Breast epithelium (tissue), 4 donors: ENCODE results near the gene ZSCAN1. TPM values are rescaled to one million over a fixed set of nuclear protein-coding genes. Genes with fewer than 3 reads are reported as not detected.

Experiments used
- DNase-seq, 2 donors: peaks; one replicate each; pipeline ENCODE4 v3.0.0-alpha.2; 2019; ENCODE audit warnings: low spot score in 2 of 2
- H3K27ac ChIP-seq, 2 donors: fragments of 200-600 bp; sonication (generic) in 1 of 2; one replicate each; pipeline ENCODE4 v1.5.1; 2016 to 2019; ENCODE audit warnings: mild to moderate bottlenecking in 1 of 2
- H3K27me3 ChIP-seq, 2 donors: fragments of 200-600 bp; sonication (generic) in 1 of 2; one replicate each; pipeline versions ENCODE4 v1.5.1 to v1.6.0; 2017 to 2019; ENCODE audit warnings: control low read depth in 1 of 2, mild to moderate bottlenecking in 1 of 2
- H3K36me3 ChIP-seq: fragments of 200-600 bp; one replicate; pipeline ENCODE4 v1.5.1; 2019
- H3K4me1 ChIP-seq, 2 donors: fragments of 200-600 bp; sonication (generic); one replicate each; pipeline ENCODE4 v1.5.1; 2016 to 2019; ENCODE audit warnings: control low read depth in 1 of 2
- H3K4me3 ChIP-seq, 3 donors: fragments of 200-600 bp; sonication (generic); 1 replicate in 2 of 3; 2 replicates in 1 of 3; pipeline ENCODE4 v1.5.1; 2016 to 2019; ENCODE audit warnings: mild to moderate bottlenecking in 3 of 3, moderate library complexity in 2 of 3
- H3K9me3 ChIP-seq, 2 donors: fragments of 200-600 bp; sonication (generic) in 1 of 2; one replicate each; pipeline ENCODE4 v1.5.1; 2016 to 2019; ENCODE audit warnings: control low read depth in 1 of 2
- POLR2A ChIP-seq: fragments of 450-650 bp; IDR thresholded peaks from one replicate; pipeline ENCODE4 v1.6.1; 2016; ENCODE audit warnings: antibody characterized with exemption, mild to moderate bottlenecking, moderate library complexity
- POLR2AphosphoS5 ChIP-seq, 3 donors: sonication (generic); formaldehyde crosslinking; IDR thresholded peaks; one replicate each; pipeline ENCODE4 v1.6.1; 2017; ENCODE audit warnings: antibody characterized with exemption in 3 of 3
- intact Hi-C: fragments of 100-400 bp; cut with DNase I; formaldehyde crosslinking; loops from one replicate; pipeline ENCODE4 v1.15.1; 2023; ENCODE audit warnings: low total_unique reads
- total RNA-seq, 3 donors: library from RNA; depleted of rRNA; stranded (reverse); fragments of >200 nt; gene quantifications; one replicate each; pipeline ENCODE4 v1.1.0, GENCODE V29; 2016
- TF ChIP-seq, protein P1 (sequence below), 3 donors: fragments of 450-650 bp; IDR thresholded peaks; one replicate each; pipeline ENCODE4 v1.5.1; 2016 to 2017; ENCODE audit warnings: antibody characterized with exemption in 3 of 3, mild to moderate bottlenecking in 3 of 3, moderate library complexity in 3 of 3

The ZSCAN1 gene
- total RNA-seq, 3 donors from 2014 or later, result 1.3 TPM; not detected in 2

DNA sequence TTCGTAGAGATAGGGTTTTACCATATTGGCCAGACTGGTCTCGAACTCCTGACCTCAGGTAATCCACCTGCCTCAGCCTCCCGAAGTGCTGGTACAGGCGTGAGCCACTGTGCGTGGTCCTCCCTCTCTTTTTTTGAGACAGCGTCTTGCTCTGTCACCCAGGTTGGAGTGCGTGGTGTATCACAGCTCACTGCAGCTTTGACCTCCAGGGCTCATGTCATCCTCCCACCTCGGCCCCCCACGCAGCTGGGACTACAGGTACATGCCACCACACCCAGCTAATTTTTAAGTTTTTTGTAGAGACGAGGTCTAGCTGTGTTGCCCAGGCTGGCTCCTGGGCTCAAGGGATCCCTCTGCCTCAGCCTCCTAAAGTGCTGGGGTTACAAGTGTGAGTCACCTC, 46.0 kb downstream of the ZSCAN1 start:
- Histone ChIP-seq H3K27ac (no peak overlapping the region), H3K4me1 (no peaks in the 10 kb centered on the region), H3K9me3 (peaks cover 80 to 93% of the 10 kb centered on the region in 2 donors), H3K36me3 (peaks cover 4% of the 10 kb centered on the region), H3K27me3 (no peaks in the 10 kb centered on the region), H3K4me3 (no peak overlapping the region)
- TF ChIP-seq, protein P1, sequence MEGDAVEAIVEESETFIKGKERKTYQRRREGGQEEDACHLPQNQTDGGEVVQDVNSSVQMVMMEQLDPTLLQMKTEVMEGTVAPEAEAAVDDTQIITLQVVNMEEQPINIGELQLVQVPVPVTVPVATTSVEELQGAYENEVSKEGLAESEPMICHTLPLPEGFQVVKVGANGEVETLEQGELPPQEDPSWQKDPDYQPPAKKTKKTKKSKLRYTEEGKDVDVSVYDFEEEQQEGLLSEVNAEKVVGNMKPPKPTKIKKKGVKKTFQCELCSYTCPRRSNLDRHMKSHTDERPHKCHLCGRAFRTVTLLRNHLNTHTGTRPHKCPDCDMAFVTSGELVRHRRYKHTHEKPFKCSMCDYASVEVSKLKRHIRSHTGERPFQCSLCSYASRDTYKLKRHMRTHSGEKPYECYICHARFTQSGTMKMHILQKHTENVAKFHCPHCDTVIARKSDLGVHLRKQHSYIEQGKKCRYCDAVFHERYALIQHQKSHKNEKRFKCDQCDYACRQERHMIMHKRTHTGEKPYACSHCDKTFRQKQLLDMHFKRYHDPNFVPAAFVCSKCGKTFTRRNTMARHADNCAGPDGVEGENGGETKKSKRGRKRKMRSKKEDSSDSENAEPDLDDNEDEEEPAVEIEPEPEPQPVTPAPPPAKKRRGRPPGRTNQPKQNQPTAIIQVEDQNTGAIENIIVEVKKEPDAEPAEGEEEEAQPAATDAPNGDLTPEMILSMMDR (IDR thresholded peaks at IDR 0.05), result no peak
- TF ChIP-seq POLR2AphosphoS5 (IDR thresholded peaks at IDR 0.05), result no peak
- no peak for TF ChIP-seq POLR2A
- DNase-seq, result no peak
- intact Hi-C loops, result no loop called here

DNA sequence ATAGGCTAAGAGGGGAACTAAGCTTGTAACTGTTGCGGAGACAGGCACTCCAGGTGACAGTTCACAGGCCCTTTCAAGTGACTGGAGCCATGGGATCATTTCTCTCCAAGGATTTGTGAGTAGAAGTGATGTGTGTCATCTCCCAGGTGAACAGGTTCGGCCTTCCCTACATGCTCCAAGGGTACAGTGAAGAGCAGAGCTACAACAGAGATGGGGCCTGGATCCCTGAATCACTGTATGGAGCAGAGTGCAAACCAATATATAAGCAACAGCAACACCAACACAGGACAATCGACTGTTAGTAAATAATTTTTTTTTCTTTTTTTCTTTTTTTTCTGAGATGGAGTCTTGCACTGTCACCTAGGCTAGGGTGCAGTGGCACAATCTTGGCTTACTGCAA, 49.2 kb downstream of the ZSCAN1 start:
- no peak overlapping the region for H3K4me3 ChIP-seq
- intact Hi-C loops, result no loop called here
- H3K9me3 ChIP-seq, result peaks cover 92 to 99% of the 10 kb centered on the region in 2 donors
- TF ChIP-seq POLR2AphosphoS5 (IDR thresholded peaks at IDR 0.05), result no peak
- TF ChIP-seq, protein P1 (IDR thresholded peaks at IDR 0.05), result no peak
- no peak for TF ChIP-seq POLR2A
- no peaks in the 10 kb centered on the region for H3K27me3 ChIP-seq
- H3K27ac ChIP-seq, result no peak overlapping the region
- H3K36me3 ChIP-seq, result peaks cover 26% of the 10 kb centered on the region
- no peaks in the 10 kb centered on the region for H3K4me1 ChIP-seq
- DNase-seq, result no peak

DNA sequence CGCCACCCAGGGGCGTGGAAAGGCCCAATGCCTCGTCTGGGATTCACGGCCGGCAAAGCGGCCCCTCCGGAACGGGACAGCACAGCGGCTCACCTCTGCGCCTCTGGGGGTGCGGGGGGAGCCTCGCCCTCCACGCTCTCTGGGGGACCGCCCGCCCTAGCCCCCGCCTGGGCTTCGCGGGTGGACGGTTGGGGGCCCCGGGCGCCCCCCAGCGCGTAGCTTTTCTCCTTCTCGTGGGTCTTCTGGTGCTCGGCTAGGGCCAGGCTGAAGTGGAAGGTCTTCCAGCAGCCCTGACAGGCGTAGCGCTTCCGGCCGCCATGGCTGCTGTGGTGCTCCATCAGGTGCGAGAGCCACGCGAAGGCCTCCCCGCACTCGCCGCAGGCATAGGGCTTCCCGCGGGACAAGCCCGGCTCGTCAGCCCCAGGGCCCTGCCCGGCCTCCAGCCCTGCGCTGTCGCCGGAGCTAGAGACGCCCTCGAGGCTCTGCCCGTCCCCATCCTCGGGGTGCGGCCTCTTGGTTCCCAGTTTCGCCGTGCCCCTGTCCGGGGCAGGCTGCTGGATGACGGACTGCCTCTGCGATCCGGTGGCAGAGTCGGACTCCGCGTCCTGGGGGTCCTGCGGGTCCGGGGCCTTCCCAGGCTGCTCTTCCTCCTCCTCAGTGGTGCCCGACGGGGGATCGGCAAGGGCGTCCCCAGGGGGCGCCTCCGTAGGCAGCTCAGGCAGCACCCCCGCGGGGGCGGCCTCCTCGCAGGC, 50.9 kb downstream of the ZSCAN1 start:
- Histone ChIP-seq H3K27ac (no peak overlapping the region), H3K9me3 (peaks cover 96% of the 10 kb centered on the region in 2 donors), H3K27me3 (no peaks in the 10 kb centered on the region), H3K36me3 (peaks cover 33% of the 10 kb centered on the region), H3K4me1 (no peaks in the 10 kb centered on the region), H3K4me3 (peak overlapping the region in 1 of 3 donors; percentile 17)
- no peak for TF ChIP-seq POLR2AphosphoS5 (IDR thresholded peaks at IDR 0.05)
- TF ChIP-seq, protein P1 (IDR thresholded peaks at IDR 0.05), result no peak
- no peak for TF ChIP-seq POLR2A
- intact Hi-C loops, result no loop called here
- DNase-seq, result no peak

DNA sequence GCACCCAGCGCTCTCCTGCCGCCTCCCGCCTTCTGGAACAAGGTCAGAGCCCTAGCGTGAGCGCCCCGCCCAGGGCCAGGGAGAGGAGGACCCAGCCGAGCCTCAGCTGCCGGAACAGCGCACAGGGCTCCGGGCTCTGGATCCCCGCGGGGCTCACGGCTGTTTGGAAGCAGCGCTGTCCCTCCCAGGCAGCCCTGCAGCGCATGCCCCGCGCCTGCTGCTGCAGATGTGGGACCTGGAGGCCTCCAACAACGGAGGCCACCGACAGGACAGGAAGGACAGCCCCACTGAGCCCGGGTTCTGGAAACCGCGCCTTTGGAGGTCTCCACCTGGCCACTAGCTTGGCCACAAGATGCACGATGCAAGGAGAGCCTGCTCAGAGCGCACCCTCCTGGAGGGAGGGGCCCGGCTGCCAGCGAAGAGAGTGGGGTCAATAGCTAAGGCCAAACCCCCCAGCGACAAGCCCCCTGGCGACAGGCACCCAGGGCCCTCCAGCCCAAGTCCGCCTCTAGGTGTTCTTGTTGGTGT, 51.6 kb downstream of the ZSCAN1 start:
- peak overlapping the region in 1 of 3 donors; percentile 11 for H3K4me3 ChIP-seq
- TF ChIP-seq POLR2A, result no peak
- TF ChIP-seq, protein P1 (IDR thresholded peaks at IDR 0.05), result no peak
- TF ChIP-seq POLR2AphosphoS5 (IDR thresholded peaks at IDR 0.05), result no peak
- no peaks in the 10 kb centered on the region for H3K4me1 ChIP-seq
- no peak overlapping the region for H3K27ac ChIP-seq
- peaks cover 37% of the 10 kb centered on the region for H3K36me3 ChIP-seq
- H3K27me3 ChIP-seq, result no peaks in the 10 kb centered on the region
- no peak for DNase-seq
- H3K9me3 ChIP-seq, result peaks cover 96% of the 10 kb centered on the region in 2 donors
- intact Hi-C loops, result no loop called here
